NCI-H1105 treated with DMSO at 0.1 percent for 48 hours (cell line): ENCODE results near the gene HTR4.

Experiments
- DNase-seq: peaks from one replicate; lab custom pipeline; 2025; lab: John Stamatoyannopoulos, UW

Gene HTR4

GRCh38 chr5:148607406-148607805 is 46.9 kb downstream of the HTR4 start:
- no peak for DNase-seq

- no peak for DNase-seq
Observed at GRCh38 chr5:148606296-148606695, 48.0 kb downstream of the HTR4 start.

- no peak for DNase-seq
Observed at GRCh38 chr5:148599187-148599586, 55.1 kb downstream of the HTR4 start.

- DNase-seq, result no peak
Observed at GRCh38 chr5:148595697-148596096, 58.6 kb downstream of the HTR4 start.

GRCh38 chr5:148586796-148587195 is 67.5 kb downstream of the HTR4 start:
- DNase-seq, result no peak

- DNase-seq, result no peak
Observed at GRCh38 chr5:148585988-148586387, 68.3 kb downstream of the HTR4 start.

GRCh38 chr5:148584103-148584502 is 70.2 kb downstream of the HTR4 start:
- DNase-seq, result no peak

- DNase-seq, result no peak
Observed at GRCh38 chr5:148583421-148583965, 70.8 kb downstream of the HTR4 start.

- no peak for DNase-seq
Observed at GRCh38 chr5:148574167-148574566, 80.2 kb downstream of the HTR4 start.

GRCh38 chr5:148573374-148573773 is 81.0 kb downstream of the HTR4 start:
- no peak for DNase-seq

GRCh38 chr5:148569948-148570347 is 84.4 kb downstream of the HTR4 start:
- peak; percentile 13 for DNase-seq

GRCh38 chr5:148565148-148565547 is 89.2 kb downstream of the HTR4 start:
- no peak for DNase-seq

- no peak for DNase-seq
Observed at GRCh38 chr5:148563021-148563420, 91.3 kb downstream of the HTR4 start.

- no peak for DNase-seq
Observed at GRCh38 chr5:148561801-148562311, 92.5 kb downstream of the HTR4 start.

- no peak for DNase-seq
Observed at GRCh38 chr5:148559461-148559860, 94.9 kb downstream of the HTR4 start.

- DNase-seq, result no peak
Observed at GRCh38 chr5:148558892-148559291, 95.4 kb downstream of the HTR4 start.

GRCh38 chr5:148556835-148557234 is 97.5 kb downstream of the HTR4 start:
- no peak for DNase-seq

- DNase-seq, result no peak
Observed at GRCh38 chr5:148554621-148555020, 99.7 kb downstream of the HTR4 start.

- no peak for DNase-seq
Observed at GRCh38 chr5:148543727-148544126, 110.6 kb downstream of the HTR4 start.

- DNase-seq, result no peak
Observed at GRCh38 chr5:148542812-148543211, 111.5 kb downstream of the HTR4 start.

- no peak for DNase-seq
Observed at GRCh38 chr5:148541054-148541835, 113.1 kb downstream of the HTR4 start.

GRCh38 chr5:148540647-148541046 is 113.7 kb downstream of the HTR4 start:
- no peak for DNase-seq

- DNase-seq, result no peak
Observed at GRCh38 chr5:148539851-148540250, 114.5 kb downstream of the HTR4 start.

GRCh38 chr5:148535190-148535589 is 119.1 kb downstream of the HTR4 start:
- no peak for DNase-seq
